Stimulated activated CD4-positive, alpha-beta T cell treated with anti-CD3 and anti-CD28 coated beads, Interleukin-2, amount 100 ng/mL, for 4 hours (primary cell): ENCODE data around the gene PNMT.

Experiments used
- DNase-seq: peaks from one replicate; pipeline ENCODE4 v3.0.0-alpha.2; 2020; ENCODE audit warnings: low read depth

PNMT gene

DNA sequence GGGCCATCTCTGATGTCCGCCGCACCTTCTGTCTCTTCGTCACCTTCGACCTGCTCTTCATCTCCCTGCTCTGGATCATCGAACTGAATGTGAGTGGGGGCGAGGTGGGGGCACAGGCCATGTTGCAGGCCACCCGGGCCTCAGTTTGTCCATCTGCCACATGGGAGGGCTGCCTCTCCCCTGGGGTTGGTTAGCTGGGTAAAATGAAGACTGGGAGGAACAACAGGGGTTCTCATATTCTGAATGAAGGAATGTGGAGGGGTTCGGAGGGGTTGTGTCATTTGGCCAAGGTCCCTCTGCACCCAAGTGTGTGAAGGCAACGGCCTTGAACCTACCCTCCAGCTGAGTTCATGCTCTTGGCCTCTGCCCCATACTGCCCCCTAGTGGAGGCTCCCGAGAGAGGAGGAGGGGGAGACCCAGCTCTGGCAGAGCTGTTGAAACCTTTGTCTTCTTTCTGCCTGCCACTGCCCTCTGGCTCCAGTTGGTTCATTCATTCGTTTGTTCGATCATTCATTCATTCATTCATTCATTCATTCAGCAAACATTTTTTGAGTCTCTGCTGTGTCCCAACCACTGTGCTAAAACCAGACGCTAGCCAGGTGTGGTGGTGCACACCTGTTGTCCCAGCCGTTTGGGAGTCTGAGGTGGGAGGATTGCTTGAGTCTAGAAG lies 14.5 kb upstream of the PNMT start:
- peak; percentile 65 for DNase-seq

- no peak for DNase-seq
Measured at GRCh38 chr17:39655105-39655504, 13.1 kb upstream of the PNMT start.

GRCh38 chr17:39658346-39658745 lies 9.9 kb upstream of the PNMT start:
- DNase-seq: no peak

DNA sequence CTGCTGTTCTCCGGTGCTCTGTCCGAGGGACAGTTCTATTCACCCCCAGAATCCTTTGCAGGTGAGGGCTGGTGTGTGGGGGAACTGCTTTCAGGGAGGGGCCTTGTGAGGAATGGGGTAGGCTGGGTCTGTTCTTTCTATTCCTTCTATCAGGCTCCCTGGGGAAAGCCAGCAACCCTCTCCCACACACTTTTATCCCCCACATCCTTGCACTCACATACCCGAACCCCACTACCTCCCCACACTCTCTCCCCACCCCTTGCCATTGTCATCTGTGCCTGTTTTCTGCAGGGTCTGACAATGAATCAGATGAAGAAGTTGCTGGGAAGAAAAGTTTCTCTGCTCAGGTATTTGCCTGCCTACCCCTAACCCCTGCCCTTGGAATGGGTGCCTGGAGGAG lies 9.5 kb upstream of the PNMT start:
- DNase-seq: no peak

DNA sequence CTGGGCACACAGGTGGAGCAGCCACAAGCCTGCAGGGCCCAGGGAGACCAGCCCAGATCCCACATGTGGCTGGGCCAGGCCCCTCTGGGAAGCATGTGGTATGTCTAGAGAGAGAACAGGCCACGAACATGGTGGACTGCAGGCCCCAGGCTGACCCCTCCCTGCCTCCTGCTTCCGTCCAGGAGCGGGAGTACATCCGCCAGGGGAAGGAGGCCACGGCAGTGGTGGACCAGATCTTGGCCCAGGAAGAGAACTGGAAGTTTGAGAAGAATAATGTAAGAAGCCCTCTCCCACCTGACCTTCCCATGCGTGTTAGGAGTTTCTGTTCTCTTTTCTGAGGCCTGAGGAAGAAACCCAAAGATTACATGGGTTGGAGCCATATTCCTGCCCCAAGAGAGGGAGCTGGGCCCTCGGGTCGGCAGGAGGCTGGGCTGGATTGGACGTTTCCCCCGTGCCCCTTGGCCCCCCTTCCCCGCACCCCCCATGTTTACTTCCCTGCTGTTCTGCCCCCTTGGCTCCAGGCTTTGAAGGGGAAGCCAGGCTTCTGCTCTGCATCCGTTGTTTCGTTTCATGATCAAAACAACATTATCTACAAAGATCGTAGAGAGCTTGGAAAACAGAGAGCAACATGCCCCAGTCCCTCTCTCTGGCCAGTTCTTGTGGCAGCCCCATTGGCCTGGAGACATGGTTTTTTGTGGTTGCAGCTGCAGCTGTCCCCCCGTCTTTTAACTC lies 8.8 kb upstream of the PNMT start:
- no peak for DNase-seq

- no peak for DNase-seq
Measured at GRCh38 chr17:39660011-39660360, 8.3 kb upstream of the PNMT start.

GRCh38 chr17:39660397-39661385 lies 7.6 kb upstream of the PNMT start:
- DNase-seq: no peak

GRCh38 chr17:39661744-39662541 lies 6.3 kb upstream of the PNMT start:
- no peak for DNase-seq

- no peak for DNase-seq
Measured at GRCh38 chr17:39662551-39663339, 5.5 kb upstream of the PNMT start.

- no peak for DNase-seq
Measured at GRCh38 chr17:39663340-39663687, 4.9 kb upstream of the PNMT start.

DNA sequence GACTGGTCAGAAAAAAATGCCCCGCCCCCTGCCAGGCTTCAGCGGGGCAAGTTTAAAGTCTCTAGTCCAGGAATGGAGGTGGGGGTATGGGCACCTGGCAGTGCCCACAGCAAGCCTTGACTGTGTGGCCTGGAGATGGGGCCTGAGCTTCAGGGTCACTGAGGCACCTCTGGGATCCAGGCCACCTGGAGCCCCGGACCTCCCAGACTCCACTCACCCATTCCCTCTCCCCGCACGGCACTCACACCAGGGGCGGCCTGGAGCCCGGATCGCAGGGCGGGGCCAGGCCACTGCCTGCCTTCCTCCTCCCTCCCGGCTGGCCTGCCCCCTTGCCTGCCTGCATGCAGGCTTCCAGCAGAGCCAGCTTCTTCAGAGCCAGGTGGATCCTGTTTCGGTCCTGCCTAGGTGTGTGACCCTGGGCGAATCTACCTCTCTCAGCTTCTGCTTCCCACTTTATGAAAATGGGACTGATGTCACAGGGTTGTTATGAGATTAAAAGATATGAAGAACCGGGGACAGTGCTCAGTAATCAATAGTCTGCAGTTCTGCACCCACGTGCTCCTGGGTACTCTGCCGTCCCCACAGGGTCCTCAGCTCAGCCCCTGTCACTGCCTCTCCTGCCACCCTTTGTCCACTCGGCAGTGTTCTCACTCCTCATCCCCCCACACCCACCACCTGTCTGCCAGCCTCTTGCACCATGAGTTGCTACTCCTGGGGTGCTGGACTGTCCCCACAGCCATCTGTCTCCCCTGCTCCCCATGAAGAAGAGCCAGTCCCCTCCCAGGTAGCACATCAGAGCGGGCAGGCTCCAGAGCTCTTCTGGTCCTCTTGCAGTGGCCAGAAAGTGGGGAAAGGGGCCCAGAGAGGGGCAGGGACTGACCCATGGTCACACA lies 4.3 kb upstream of the PNMT start:
- DNase-seq: no peak

GRCh38 chr17:39664581-39665561 lies 3.4 kb upstream of the PNMT start, which contains the start of gene TCAP:
TCAP (plus strand) TSS chr17:39665349; CDS start chr17:39665360, 11 bp downstream.
- no peak for DNase-seq

GRCh38 chr17:39665642-39666224 lies 2.5 kb upstream of the PNMT start:
- DNase-seq: no peak

DNA sequence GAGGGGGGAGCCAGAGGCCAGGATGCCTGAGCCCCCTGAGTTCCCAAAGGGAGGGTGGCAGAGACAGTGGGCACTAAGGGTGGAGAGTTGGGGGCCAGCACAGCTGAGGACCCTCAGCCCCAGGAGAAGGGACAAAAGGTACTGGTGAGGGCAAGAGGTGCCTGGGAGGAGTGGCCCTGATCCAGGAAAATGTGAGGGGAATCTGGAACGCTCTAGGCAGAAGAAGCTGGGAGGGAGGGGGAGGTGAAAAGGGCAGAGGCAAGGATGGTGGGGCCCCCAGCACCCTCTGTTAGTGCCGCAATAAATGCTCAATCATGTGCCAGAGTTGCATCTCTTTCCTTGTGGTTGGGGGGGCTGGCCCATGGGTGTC lies 2.0 kb upstream of the PNMT start:
- DNase-seq: no peak

GRCh38 chr17:39666601-39667261 lies 1.5 kb upstream of the PNMT start:
- no peak for DNase-seq

- no peak for DNase-seq
Measured at GRCh38 chr17:39667262-39667944, 850 bp upstream of the PNMT start.
